CD14-positive monocyte (primary cell): ENCODE measurements around the gene PPP3R2. TPM values are rescaled to one million over a fixed set of nuclear protein-coding genes. Genes with fewer than 3 reads are reported as not detected.
A peak's percentile ranks its signal among the peaks of the same experiment; 100 is the strongest.

Experiments
- DNase-seq, 3 donors: peaks; one replicate each; pipeline ENCODE4 v3.0.0-alpha.2; 2011 to 2022
- H2AFZ ChIP-seq: 2 replicates; pipeline ENCODE4 v1.6.0; 2012; ENCODE audit warnings: mild to moderate bottlenecking, low read depth, low read length, inconsistent platforms; ENCODE audit not compliant: insufficient read depth, poor library complexity, severe bottlenecking
- H3K27ac ChIP-seq, 2 donors: 1 replicate in 1 of 2; 2 replicates in 1 of 2; pipeline ENCODE4 v1.5.1; 2012 to 2013; ENCODE audit warnings: low read length in 2 of 2, control low read depth in 1 of 2, inconsistent platforms in 1 of 2, low read depth in 1 of 2, mild to moderate bottlenecking in 1 of 2
- H3K27me3 ChIP-seq, 2 donors: one replicate each; pipeline versions ENCODE4 v1.6.0 to v1.6.1; 2011 to 2013; ENCODE audit warnings: low read length in 2 of 2; ENCODE audit not compliant: control insufficient read depth in 2 of 2, insufficient read depth in 2 of 2
- H3K36me3 ChIP-seq, 2 donors: replicated peaks in 1 of 2; 1 replicate in 1 of 2; 2 replicates in 1 of 2; pipeline versions ENCODE4 v1.5.1 to v1.6.1; 2012 to 2013; ENCODE audit warnings: low read length in 2 of 2, control low read depth in 1 of 2, inconsistent platforms in 1 of 2, mild to moderate bottlenecking in 1 of 2; ENCODE audit not compliant: insufficient read depth in 2 of 2, control insufficient read depth in 1 of 2
- H3K4me1 ChIP-seq, 2 donors: 1 replicate in 1 of 2; 2 replicates in 1 of 2; pipeline versions ENCODE4 v1.5.1 to v1.6.1; 2012 to 2013; ENCODE audit warnings: low read length in 2 of 2, control low read depth in 1 of 2, inconsistent platforms in 1 of 2, mild to moderate bottlenecking in 1 of 2, moderate library complexity in 1 of 2; ENCODE audit not compliant: insufficient read depth in 2 of 2, control insufficient read depth in 1 of 2
- H3K4me2 ChIP-seq: replicated peaks from 2 replicates; pipeline ENCODE3; 2012; ENCODE audit warnings: low read length, moderate library complexity, mild to moderate bottlenecking; ENCODE audit not compliant: poor library complexity, severe bottlenecking; ENCODE audit errors: extremely low read depth
- H3K4me3 ChIP-seq, 3 experiments: fragments of 200-600 bp in 1 of 3; sonication (generic) in 1 of 3; replicated peaks in 1 of 3; 1 replicate in 2 of 3; 2 replicates in 1 of 3; pipeline ENCODE4 v1.5.1; 2011 to 2013; ENCODE audit warnings: low read length in 3 of 3, mild to moderate bottlenecking in 3 of 3, control low read depth in 2 of 3, low read depth in 2 of 3, inconsistent platforms in 1 of 3, moderate library complexity in 1 of 3
- H3K79me2 ChIP-seq: 2 replicates; pipeline ENCODE4 v1.6.0; 2012; ENCODE audit warnings: mild to moderate bottlenecking, control low read depth, inconsistent platforms, low read length, moderate library complexity; ENCODE audit not compliant: insufficient read depth
- H3K9ac ChIP-seq: 2 replicates; pipeline ENCODE4 v1.6.0; 2017; ENCODE audit warnings: low read length, mild to moderate bottlenecking; ENCODE audit not compliant: insufficient read depth, poor library complexity, severe bottlenecking
- H3K9me3 ChIP-seq, 2 donors: replicated peaks in 1 of 2; 1 replicate in 1 of 2; 2 replicates in 1 of 2; pipeline versions ENCODE4 v1.5.1 to v1.6.1; 2012 to 2013; ENCODE audit warnings: low read length in 2 of 2, control low read depth in 1 of 2; ENCODE audit not compliant: control insufficient read depth in 1 of 2, insufficient read depth in 1 of 2
- H4K20me1 ChIP-seq: 2 replicates; pipeline ENCODE4 v1.6.0; 2012; ENCODE audit warnings: mild to moderate bottlenecking, low read length, control low read depth, moderate library complexity; ENCODE audit not compliant: insufficient read depth
- H3K27ac Mint-ChIP-seq, 7 donors: one replicate each; pipeline ENCODE4 v1.8.0; 2020; ENCODE audit warnings: mild to moderate bottlenecking in 7 of 7, mixed read lengths in 7 of 7, moderate library complexity in 6 of 7, inconsistent platforms in 2 of 7
- H3K27me3 Mint-ChIP-seq, 3 donors: one replicate each; pipeline ENCODE4 v1.8.0; 2021 to 2022; ENCODE audit warnings: low read depth in 3 of 3, mild to moderate bottlenecking in 3 of 3, mixed read lengths in 3 of 3, moderate library complexity in 3 of 3, inconsistent platforms in 1 of 3
- H3K36me3 Mint-ChIP-seq, 2 donors: one replicate each; pipeline ENCODE4 v1.8.0; 2020; ENCODE audit warnings: mixed read lengths in 2 of 2, inconsistent platforms in 1 of 2, mild to moderate bottlenecking in 1 of 2
- H3K4me1 Mint-ChIP-seq: one replicate; pipeline ENCODE4 v1.8.0; 2020; ENCODE audit warnings: mild to moderate bottlenecking, mixed read lengths
- H3K4me3 Mint-ChIP-seq, 2 donors: one replicate each; pipeline ENCODE4 v1.8.0; 2020; ENCODE audit warnings: mild to moderate bottlenecking in 2 of 2, mixed read lengths in 2 of 2, moderate library complexity in 1 of 2
- H3K9me3 Mint-ChIP-seq, 7 donors: one replicate each; pipeline ENCODE4 v1.8.0; 2020 to 2022; ENCODE audit warnings: mixed read lengths in 7 of 7, mild to moderate bottlenecking in 6 of 7, moderate library complexity in 6 of 7, inconsistent platforms in 2 of 7
- CTCF ChIP-seq: fragments of 200-600 bp; IDR thresholded peaks from one replicate; pipeline ENCODE4 v1.8.0; 2022; ENCODE audit warnings: antibody characterized with exemption, mild to moderate bottlenecking
- WGBS: methylation state at CpG from one replicate; pipeline ENCODE4 v1.1.5; 2013; ENCODE audit warnings: missing lambda C conversion rate; ENCODE audit not compliant: insufficient coverage; 5-methylcytosine and 5-hydroxymethylcytosine counted together
- intact Hi-C, 2 donors: fragments of 100-400 bp; cut with micrococcal nuclease; formaldehyde crosslinking; loops; one replicate each; pipeline versions ENCODE4 v1.15.0 to v1.15.1; 2023
- polyA plus RNA-seq, 3 donors: library from polyadenylated mRNA; depleted of rRNA in 1 of 3; unstranded in 2 of 3; stranded (reverse) in 1 of 3; fragments of 300-500 nt in 2 of 3; fragments of >200 nt in 1 of 3; fragmentation: Illumina TruSeq in 2 of 3; gene quantifications; 1 replicate in 2 of 3; 2 replicates in 1 of 3; pipeline ENCODE4 v1.2.3, GENCODE V29; 2012 to 2021

The PPP3R2 gene
- polyA plus RNA-seq, 3 donors = 0.11 TPM; not detected in 2

- no peaks in the 10 kb centered on the region for H4K20me1 ChIP-seq
- no peak overlapping the region for H3K9ac ChIP-seq
- no peak for TF ChIP-seq CTCF
- intact Hi-C loops = no loop called here
- Mint-ChIP-seq H3K4me1 (peaks cover 23% of the 10 kb centered on the region), H3K27ac (peak overlapping the region in 1 of 7 donors; percentile 19), H3K36me3 (peaks cover 28 to 33% of the 10 kb centered on the region in 2 donors), H3K4me3 (no peak overlapping the region), H3K9me3 (no peaks in the 10 kb centered on the region), H3K27me3 (no peaks in the 10 kb centered on the region)
- no peak overlapping the region for H3K27ac ChIP-seq
- no peak overlapping the region for H2AFZ ChIP-seq
- H3K36me3 ChIP-seq = peaks cover 4 to 12% of the 10 kb centered on the region in 2 donors
- DNase-seq = no peak
- no peaks in the 10 kb centered on the region for H3K79me2 ChIP-seq
- H3K9me3 ChIP-seq = no peaks in the 10 kb centered on the region
- H3K4me3 ChIP-seq = no peak overlapping the region
- H3K27me3 ChIP-seq = no peaks in the 10 kb centered on the region
- peaks cover 18 to 20% of the 10 kb centered on the region in 2 donors for H3K4me1 ChIP-seq
- H3K4me2 ChIP-seq = no peak overlapping the region
Measured at GRCh38 chr9:101574731-101575333, 19.9 kb downstream of the PPP3R2 start.

- Mint-ChIP-seq H3K9me3 (peaks cover 0 to 3% (median 0%) of the 10 kb centered on the region in 7 donors), H3K27ac (peak overlapping the region in 1 of 7 donors; percentile 30), H3K4me1 (no peaks in the 10 kb centered on the region), H3K4me3 (no peak overlapping the region), H3K27me3 (no peaks in the 10 kb centered on the region), H3K36me3 (peaks cover 48 to 49% of the 10 kb centered on the region in 2 donors)
- no peak overlapping the region for H3K9ac ChIP-seq
- no peak for DNase-seq
- no peaks in the 10 kb centered on the region for H3K9me3 ChIP-seq
- intact Hi-C loops = no loop called here
- no peaks in the 10 kb centered on the region for H3K4me1 ChIP-seq
- TF ChIP-seq CTCF = no peak
- no peaks in the 10 kb centered on the region for H3K27me3 ChIP-seq
- H3K36me3 ChIP-seq = peaks cover 16 to 37% of the 10 kb centered on the region in 2 donors
- H3K4me2 ChIP-seq = no peak overlapping the region
- no peak overlapping the region for H3K4me3 ChIP-seq
- H3K27ac ChIP-seq = no peak overlapping the region
- no CpG with 5 or more reads among the region's 2 CpGs for WGBS
- no peak overlapping the region for H2AFZ ChIP-seq
- H4K20me1 ChIP-seq = no peaks in the 10 kb centered on the region
- H3K79me2 ChIP-seq = no peaks in the 10 kb centered on the region
Measured at GRCh38 chr9:101572316-101572715, 22.5 kb downstream of the PPP3R2 start.
